GM19452 (cell line): ENCODE measurements around the gene CXCL1.

ENCODE experiments used
- ATAC-seq: cut with Tn5 transposase; IDR thresholded peaks from one replicate; pipeline ENCODE4 v1.9.1; 2021; ENCODE audit not compliant: unreplicated experiment

CXCL1 gene

GRCh38 chr4:73869130-73870055 is at the start of gene CXCL1:
Gene CXCL1 (plus strand): TSS chr4:73869393. CDS start chr4:73869471, 78 bp downstream.
- ATAC-seq = no peak

GRCh38 chr4:73821325-73821724 is 47.9 kb upstream of the CXCL1 start:
- ATAC-seq = no peak

- no peak for ATAC-seq
These were observed 46.8 kb upstream of the CXCL1 start for GRCh38 chr4:73822389-73822788.

GRCh38 chr4:73822812-73823504 is 46.2 kb upstream of the CXCL1 start:
- ATAC-seq = no peak

- no peak for ATAC-seq
These were observed 45.4 kb upstream of the CXCL1 start for GRCh38 chr4:73823760-73824159.

GRCh38 chr4:73828956-73829355 is 40.2 kb upstream of the CXCL1 start:
- ATAC-seq = no peak

- ATAC-seq = no peak
These were observed 37.6 kb upstream of the CXCL1 start for GRCh38 chr4:73831569-73831968.

GRCh38 chr4:73832651-73833237 is 36.4 kb upstream of the CXCL1 start:
- no peak for ATAC-seq

GRCh38 chr4:73836373-73837279 is 32.6 kb upstream of the CXCL1 start, which contains the start of gene CXCL6:
Gene CXCL6 (plus strand): TSS chr4:73836678. CDS start chr4:73836751, 73 bp downstream.
- ATAC-seq = no peak

- no peak for ATAC-seq
These were observed 30.1 kb upstream of the CXCL1 start for GRCh38 chr4:73839071-73839470.

GRCh38 chr4:73839715-73840114 is 29.5 kb upstream of the CXCL1 start:
- ATAC-seq = no peak

- ATAC-seq = no peak
These were observed 27.8 kb upstream of the CXCL1 start for GRCh38 chr4:73841243-73841925.

GRCh38 chr4:73842696-73843095 is 26.5 kb upstream of the CXCL1 start:
- ATAC-seq = no peak

GRCh38 chr4:73843369-73843768 is 25.8 kb upstream of the CXCL1 start:
- ATAC-seq = no peak

GRCh38 chr4:73844345-73844744 is 24.8 kb upstream of the CXCL1 start:
- no peak for ATAC-seq

GRCh38 chr4:73844806-73845205 is 24.4 kb upstream of the CXCL1 start:
- ATAC-seq = no peak

- no peak for ATAC-seq
These were observed 21.5 kb upstream of the CXCL1 start for GRCh38 chr4:73847526-73848182.

- no peak for ATAC-seq
These were observed 20.9 kb upstream of the CXCL1 start for GRCh38 chr4:73848183-73848777.
